ENCODE data around the gene PHF5A. TPM values are rescaled to one million over a fixed set of nuclear protein-coding genes. Genes with fewer than 3 reads are reported as not detected.
"Not testable (repeated sequence)": the region's sequence is repeated elsewhere in the genome, so short reads cannot be mapped to it uniquely, and the experiment has no call there.

Gene PHF5A
- total and polyA plus RNA-seq, 12 donors, result 13.3 to 41.3 (median 21.0) TPM

DNA sequence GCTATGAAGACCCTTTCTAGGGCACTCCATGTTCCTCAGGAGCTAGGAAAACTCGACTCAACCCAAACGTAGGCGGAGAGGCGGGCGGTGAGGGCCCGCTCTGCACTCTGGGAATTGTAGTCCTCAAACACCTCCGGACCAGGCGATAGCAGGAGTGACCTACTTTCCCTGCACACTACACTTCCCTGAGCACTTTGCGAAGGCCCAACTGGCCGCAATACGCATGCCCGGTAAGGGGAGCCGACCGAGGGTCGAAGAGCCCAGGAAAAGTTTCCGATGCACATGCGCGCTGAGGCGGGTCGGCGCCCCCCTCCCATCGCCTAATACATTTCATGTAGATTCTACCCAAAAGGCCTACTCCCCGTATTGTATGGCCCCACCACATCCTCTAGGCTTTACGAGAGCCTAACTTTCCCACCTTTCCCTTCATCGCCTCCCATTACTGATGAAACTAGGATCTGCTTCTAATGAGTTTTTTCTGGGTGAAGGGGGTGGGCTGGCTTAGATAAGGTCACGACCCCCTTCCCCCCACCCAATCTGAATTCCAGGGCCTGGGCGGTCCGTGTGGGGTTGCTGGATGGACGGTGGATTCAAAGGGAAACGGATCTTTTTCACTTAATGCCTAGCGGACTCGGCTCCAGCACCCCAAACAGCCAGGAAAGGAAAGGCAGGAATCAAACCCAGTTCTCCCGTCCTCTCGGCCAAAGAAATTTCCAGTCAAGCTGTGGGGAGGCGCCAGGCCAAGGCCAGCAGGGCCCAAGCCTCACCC is 23.9 kb downstream of the PHF5A start:
- intact Hi-C loops (cut with DNase I), result loop anchor here in 1 of 10 donors (2.0 kb wide), 1 partner anchor 34 kb away; no protein-coding TSS in a partner anchor
- peak; percentile 42 to 71 (median 64) for ATAC-seq
- 0% methylated on average over 35 of the region's 35 CpGs for WGBS, 2 donors
- TF ChIP-seq, protein P1, sequence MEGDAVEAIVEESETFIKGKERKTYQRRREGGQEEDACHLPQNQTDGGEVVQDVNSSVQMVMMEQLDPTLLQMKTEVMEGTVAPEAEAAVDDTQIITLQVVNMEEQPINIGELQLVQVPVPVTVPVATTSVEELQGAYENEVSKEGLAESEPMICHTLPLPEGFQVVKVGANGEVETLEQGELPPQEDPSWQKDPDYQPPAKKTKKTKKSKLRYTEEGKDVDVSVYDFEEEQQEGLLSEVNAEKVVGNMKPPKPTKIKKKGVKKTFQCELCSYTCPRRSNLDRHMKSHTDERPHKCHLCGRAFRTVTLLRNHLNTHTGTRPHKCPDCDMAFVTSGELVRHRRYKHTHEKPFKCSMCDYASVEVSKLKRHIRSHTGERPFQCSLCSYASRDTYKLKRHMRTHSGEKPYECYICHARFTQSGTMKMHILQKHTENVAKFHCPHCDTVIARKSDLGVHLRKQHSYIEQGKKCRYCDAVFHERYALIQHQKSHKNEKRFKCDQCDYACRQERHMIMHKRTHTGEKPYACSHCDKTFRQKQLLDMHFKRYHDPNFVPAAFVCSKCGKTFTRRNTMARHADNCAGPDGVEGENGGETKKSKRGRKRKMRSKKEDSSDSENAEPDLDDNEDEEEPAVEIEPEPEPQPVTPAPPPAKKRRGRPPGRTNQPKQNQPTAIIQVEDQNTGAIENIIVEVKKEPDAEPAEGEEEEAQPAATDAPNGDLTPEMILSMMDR (IDR thresholded peaks at IDR 0.05), result no peak
- Histone ChIP-seq H3K4me1 (peaks cover 11 to 56% (median 50%) of the 10 kb centered on the region in 9 donors), H3K36me3 (peaks cover 0 to 42% (median 10%) of the 10 kb centered on the region in 9 donors), H3K27ac (peak overlapping the region; percentile 98 to 100 (median 100)), H3K27me3 (no peaks in the 10 kb centered on the region), H3K4me3 (peak overlapping the region; percentile 82 to 99 (median 96)), H3K9me3 (no peaks in the 10 kb centered on the region)
- peak; percentile 88 to 92 for DNase-seq

GRCh38 chr22:41442240-41442792 is 26.2 kb downstream of the PHF5A start:
- peak overlapping the region in 2 of 10 donors; percentile 26 to 100 for H3K27ac ChIP-seq

DNA sequence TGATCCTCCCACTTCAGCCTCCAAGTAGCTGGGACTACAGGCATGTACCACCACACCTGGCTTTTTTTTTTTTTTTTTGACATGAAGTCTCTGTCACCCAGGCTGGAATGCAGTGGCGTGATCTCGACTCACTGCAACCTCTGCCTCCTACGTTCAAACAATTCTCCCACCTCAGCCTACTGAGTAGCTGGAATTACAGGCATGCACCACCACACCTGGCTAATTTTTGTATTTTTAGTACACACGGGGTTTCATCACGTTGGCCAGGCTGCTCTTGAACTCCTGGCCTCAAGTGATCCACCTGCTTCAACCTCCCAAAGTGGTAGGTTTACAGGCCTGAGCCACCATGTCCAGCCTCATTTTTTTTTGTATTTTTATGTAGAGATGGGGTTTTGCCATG is 28.0 kb downstream of the PHF5A start:
- 62 to 64% methylated on average over 5 of the region's 5 CpGs for WGBS, 2 donors
- H3K27me3 ChIP-seq; ATAC-seq; DNase-seq; intact Hi-C loops (cut with DNase I); H3K9me3 ChIP-seq; H3K4me3 ChIP-seq: not testable (repeated sequence)
- Histone ChIP-seq H3K27ac (peak overlapping the region in 5 of 10 donors; percentile 10 to 47 (median 26)), H3K36me3 (peaks cover 0 to 81% (median 29%) of the 10 kb centered on the region in 9 donors), H3K4me1 (peaks cover 18 to 86% (median 72%) of the 10 kb centered on the region in 9 donors)

More at GRCh38 chr22:41442240-41442792, 26.2 kb downstream of the PHF5A start:
- peaks cover 0 to 63% (median 12%) of the 10 kb centered on the region in 9 donors for H3K36me3 ChIP-seq
- intact Hi-C loops (cut with DNase I), result no loop called here
- 66 to 67% methylated on average over 2 of the region's 2 CpGs for WGBS, 2 donors
- no peaks in the 10 kb centered on the region for H3K9me3 ChIP-seq
- peak overlapping the region in 1 of 10 donors; percentile 0 for H3K4me3 ChIP-seq
- H3K4me1 ChIP-seq, result peaks cover 15 to 68% (median 57%) of the 10 kb centered on the region in 9 donors
- DNase-seq, result no peak
- no peak for ATAC-seq
- TF ChIP-seq, protein P1 (IDR thresholded peaks at IDR 0.05), result no peak
- H3K27me3 ChIP-seq, result no peaks in the 10 kb centered on the region

DNA sequence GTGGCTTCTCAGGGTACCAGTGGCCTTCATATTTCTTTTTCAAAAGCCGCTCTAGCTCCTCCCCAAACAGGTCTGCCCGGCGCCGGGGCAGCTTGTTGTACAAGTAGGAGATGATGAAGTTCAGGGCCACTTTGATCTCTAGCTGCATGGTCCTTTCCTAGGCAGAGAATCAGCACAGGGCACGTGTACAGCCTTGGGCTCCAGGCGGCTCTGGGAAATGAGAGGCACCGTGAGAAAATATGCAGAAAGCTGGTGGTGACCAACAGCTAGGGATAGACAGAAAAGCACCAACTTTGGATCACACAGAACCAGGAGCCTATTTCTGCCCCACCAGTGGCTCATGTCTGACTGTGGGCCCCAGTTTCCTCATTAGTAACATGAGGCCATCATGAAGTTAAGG is 31.3 kb downstream of the PHF5A start:
- no peak overlapping the region for H3K4me3 ChIP-seq
- intact Hi-C loops (cut with DNase I), result no loop called here
- TF ChIP-seq, protein P1 (IDR thresholded peaks at IDR 0.05), result no peak

More for the DNA sequence above, 31.3 kb downstream of the PHF5A start:
- Histone ChIP-seq H3K36me3 (peaks cover 0 to 96% (median 45%) of the 10 kb centered on the region in 9 donors), H3K27ac (peak overlapping the region in 1 of 10 donors; percentile 26), H3K27me3 (no peaks in the 10 kb centered on the region), H3K9me3 (no peaks in the 10 kb centered on the region), H3K4me1 (peaks cover 21 to 95% (median 74%) of the 10 kb centered on the region in 9 donors)
- ATAC-seq (no peak), DNase-seq (no peak)
- 75 to 85% methylated on average over 7 of the region's 7 CpGs for WGBS, 2 donors

Data from heart right ventricle (tissue), 16 donors.